ENCODE data around the gene VPS26C.
"Not testable (repeated sequence)": the region's sequence is repeated elsewhere in the genome, so short reads cannot be mapped to it uniquely, and the experiment has no call there.

Gene VPS26C

GRCh38 chr21:37267269-37268185 is at the start of gene VPS26C:
Gene VPS26C, minus strand, starts transcription at chr21:37267334. Its CDS starts 40 bp downstream, at chr21:37267294.
- DNase-seq (ENCODE audit: low read depth in 2 of 2) = peak; percentile 93

DNA sequence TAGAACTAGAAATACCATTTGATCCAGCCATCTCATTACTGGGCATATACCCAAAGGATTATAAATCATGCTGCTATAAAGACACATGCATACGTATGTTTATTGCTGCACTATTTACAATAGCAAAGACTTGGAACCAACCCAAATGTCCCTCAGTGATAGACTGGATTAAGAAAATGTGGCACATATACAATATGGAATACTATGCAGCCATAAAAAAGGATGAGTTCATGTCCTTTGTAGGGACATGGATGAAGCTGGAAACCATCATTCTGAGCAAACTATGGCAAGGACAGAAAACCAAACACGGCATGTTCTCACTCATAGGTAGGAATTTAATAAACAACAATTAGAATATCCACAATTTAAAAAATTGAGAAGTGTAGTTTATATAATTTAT is 48.9 kb upstream of the VPS26C start:
- DNase-seq (ENCODE audit: low read depth in 2 of 2) = not testable (repeated sequence)

- no peak for DNase-seq (ENCODE audit: low read depth in 2 of 2)
Measured at GRCh38 chr21:37300114-37300751, 33.1 kb upstream of the VPS26C start.

DNA sequence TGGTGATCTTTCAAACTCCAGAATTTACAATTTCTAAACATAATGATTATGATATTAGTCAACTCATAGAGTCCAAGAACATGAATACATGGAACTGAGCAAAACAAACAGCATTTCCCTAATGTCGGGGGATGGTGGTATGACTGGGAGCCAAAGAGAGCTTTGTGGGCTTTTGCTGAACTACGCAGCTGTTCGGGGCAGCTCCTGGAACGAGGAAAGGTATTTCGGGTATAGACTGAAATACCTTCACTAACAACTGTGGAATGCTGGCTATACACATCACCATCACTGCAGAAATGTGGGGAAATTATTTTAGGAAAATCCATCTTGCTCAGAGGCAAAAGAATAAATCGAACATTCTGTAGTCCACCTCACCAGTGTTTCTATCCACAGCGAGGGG is 30.2 kb upstream of the VPS26C start:
- no peak for DNase-seq (ENCODE audit: low read depth in 2 of 2)

DNA sequence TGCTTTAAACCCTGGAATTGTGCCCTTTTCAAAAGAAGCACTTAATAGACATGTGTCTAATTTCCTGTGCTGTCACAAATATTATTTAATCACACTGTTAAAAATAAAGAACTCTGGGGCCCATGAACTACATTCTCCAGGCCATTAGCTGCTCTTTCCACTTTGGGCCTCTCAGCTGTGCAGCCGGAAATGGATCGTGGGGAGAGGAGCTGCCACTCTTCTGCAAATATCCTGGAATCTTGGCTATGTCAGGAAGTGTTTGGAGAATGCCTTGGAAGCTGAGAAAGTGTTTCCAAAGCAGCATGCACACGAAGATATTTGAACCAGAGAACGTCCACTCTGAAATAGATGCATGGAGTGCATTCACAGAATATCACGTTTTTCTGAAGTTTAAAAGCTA is 27.5 kb upstream of the VPS26C start:
- no peak for DNase-seq (ENCODE audit: low read depth in 2 of 2)

GRCh38 chr21:37292941-37293340 is 25.8 kb upstream of the VPS26C start:
- DNase-seq (ENCODE audit: low read depth in 2 of 2) = no peak

DNA sequence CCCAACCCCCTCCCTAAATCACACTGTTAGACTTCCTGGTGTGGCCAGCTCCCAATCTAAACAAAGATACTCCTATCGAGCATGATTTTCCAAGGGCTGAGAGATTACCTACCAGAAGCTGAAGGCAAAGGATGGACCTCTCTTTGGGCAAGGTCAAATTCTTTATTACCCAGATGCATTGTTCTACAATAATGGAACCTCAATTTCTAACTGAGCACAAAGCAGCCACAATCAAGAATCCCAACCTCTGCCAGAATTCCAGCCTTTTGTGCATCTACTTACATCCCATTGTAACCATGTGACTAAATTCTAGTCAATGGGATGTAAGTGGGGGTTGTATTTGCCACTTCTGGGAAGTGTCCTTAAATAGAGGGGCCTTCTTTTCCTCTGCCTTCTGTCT is 24.9 kb upstream of the VPS26C start:
- DNase-seq (ENCODE audit: low read depth in 2 of 2) = no peak

- not testable (repeated sequence) for DNase-seq (ENCODE audit: low read depth in 2 of 2)
Measured at GRCh38 chr21:37283191-37283710, 16.1 kb upstream of the VPS26C start.

GRCh38 chr21:37282602-37283001 is 15.5 kb upstream of the VPS26C start:
- DNase-seq (ENCODE audit: low read depth in 2 of 2) = not testable (repeated sequence)

GRCh38 chr21:37281993-37282392 is 14.9 kb upstream of the VPS26C start:
- no peak for DNase-seq (ENCODE audit: low read depth in 2 of 2)

- DNase-seq (ENCODE audit: low read depth in 2 of 2) = no peak
Measured at GRCh38 chr21:37281579-37281978, 14.4 kb upstream of the VPS26C start.

DNA sequence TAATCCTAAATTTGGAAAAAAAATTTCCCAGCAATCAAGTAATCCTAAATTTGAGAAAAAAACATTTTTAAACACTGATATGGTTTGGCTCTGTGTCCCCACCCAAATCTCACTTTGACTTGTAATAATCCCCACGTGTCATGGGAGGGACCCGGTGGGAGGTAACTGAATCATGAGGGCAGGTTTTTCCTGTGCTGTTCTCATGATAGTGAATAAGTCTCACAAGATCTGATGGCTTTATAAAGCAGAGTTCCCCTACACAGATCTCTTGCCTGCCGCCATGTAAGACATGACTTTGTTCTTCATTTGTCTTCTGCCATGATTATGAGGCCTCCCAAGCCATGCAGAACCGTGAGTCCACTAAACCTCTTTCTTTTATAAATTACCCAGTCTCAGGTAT is 12.1 kb upstream of the VPS26C start:
- not testable (repeated sequence) for DNase-seq (ENCODE audit: low read depth in 2 of 2)

DNA sequence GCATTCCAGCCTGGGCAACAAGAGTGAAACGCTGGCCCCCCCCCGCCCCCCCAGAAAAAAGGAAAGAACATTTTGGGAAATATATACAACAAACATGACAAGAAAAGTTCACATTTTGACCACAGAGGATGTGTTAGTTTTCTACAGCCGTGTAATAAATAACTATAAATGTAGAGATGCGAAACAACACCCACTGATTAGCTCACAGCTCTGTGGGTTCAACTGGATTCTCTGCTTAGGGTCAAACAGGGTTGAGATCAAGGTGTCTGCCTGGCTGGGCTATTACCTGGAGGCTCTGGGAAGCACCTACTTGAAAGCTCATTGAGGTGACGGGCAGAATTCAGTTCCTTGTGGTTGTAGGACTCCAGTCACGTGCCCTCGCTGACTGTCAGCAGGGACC is 11.1 kb upstream of the VPS26C start:
- DNase-seq (ENCODE audit: low read depth in 2 of 2) = no peak

DNA sequence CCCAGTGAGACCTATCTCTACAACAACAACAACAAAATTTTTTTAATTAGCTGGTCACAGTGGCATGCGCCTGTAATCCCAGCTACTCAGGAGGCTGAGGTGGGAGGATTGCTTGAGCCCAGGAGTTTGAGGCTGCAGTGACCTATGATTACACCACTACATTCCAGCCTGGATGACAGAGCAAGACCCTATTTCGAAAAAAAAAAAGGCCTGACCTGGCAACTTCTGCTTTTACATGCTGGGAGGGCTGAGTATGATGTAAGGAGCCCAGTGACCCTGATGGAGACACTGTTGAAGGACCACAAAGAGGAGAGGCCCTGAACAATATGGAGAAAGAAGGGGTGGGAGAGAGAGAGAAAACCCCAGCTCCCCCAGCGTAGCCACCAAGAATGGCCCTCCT is 9.2 kb upstream of the VPS26C start:
- DNase-seq (ENCODE audit: low read depth in 2 of 2) = no peak

GRCh38 chr21:37273911-37274690 is 7.0 kb upstream of the VPS26C start:
- DNase-seq (ENCODE audit: low read depth in 2 of 2) = no peak

- no peak for DNase-seq (ENCODE audit: low read depth in 2 of 2)
Measured at GRCh38 chr21:37273440-37273839, 6.3 kb upstream of the VPS26C start.

- DNase-seq (ENCODE audit: low read depth in 2 of 2) = no peak
Measured at GRCh38 chr21:37272897-37273296, 5.8 kb upstream of the VPS26C start.

DNA sequence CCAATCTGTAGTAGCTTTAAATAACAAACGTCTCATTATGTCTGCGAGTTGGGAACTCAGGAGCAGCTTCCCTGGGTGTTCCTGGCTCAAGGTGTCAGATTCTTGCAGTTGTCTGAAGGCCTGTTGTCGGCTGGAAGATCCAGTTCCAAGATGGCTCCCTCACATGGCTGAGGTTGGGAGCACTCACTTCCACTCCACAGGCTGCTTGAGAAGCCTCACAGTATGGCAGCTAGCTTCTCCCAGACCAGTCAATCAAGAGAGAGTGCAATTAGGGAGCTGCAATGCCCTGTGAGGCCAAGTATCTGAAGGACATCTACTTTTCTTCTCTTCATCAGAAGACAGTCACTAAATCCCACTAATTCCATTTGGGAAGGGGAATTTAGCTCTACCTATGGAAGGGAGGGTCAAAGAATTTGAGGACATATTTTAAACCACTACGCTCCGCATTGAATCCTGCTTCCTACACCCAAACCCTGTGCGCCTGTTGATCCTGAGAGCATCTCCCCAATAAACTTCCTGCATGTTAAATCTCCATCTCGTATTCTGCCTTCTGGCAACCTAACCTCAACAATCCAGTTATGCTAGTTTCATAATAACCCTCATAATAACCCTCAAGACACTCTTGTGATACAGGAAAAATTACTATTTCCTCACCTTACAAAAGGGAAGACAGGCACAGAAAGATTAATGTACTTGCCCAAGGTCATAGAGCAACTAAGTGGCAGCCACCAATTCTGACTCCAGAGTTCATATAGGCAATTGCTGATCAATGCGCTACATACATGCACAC is 3.6 kb upstream of the VPS26C start:
- no peak for DNase-seq (ENCODE audit: low read depth in 2 of 2)

- no peak for DNase-seq (ENCODE audit: low read depth in 2 of 2)
Measured at GRCh38 chr21:37269481-37269880, 2.3 kb upstream of the VPS26C start.

GRCh38 chr21:37268186-37268503 is 1.0 kb upstream of the VPS26C start:
- no peak for DNase-seq (ENCODE audit: low read depth in 2 of 2)

DNA sequence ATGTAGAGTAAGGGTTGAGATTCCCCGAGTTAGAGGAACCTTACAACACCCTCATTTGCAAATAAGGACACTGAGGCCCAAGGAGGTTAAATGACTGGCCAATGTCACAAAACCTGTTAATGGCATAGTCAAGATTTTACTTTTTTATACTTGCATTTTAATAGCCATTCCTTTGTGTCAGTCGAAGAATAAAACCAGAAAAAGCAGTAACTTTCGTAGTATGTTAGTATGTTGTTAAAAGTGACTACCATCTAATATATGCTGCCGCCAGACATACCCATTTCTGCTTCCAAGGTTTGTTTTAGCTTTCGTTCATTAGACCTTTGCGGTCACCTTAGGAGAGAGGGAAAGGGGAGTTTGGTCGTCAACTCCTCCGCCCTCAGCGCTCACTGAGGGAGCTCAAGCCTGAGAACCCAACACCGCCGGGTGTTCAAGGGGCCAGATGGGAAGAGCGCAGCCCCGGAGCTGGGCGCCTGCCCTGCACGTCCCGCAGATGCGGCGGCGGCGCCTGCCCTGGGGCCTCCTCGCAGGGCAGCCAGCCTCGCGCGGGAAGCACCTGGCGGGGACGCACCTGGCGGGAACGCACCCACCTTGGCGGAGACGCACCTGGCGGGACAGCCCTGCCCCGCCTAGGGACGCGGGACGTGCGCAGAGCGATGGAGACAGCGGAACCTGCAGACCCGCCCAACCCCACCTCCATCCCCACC is 466 bp downstream of the VPS26C start:
- no peak for DNase-seq (ENCODE audit: low read depth in 2 of 2)
